ENCODE data around the gene IFFO2.

DNA sequence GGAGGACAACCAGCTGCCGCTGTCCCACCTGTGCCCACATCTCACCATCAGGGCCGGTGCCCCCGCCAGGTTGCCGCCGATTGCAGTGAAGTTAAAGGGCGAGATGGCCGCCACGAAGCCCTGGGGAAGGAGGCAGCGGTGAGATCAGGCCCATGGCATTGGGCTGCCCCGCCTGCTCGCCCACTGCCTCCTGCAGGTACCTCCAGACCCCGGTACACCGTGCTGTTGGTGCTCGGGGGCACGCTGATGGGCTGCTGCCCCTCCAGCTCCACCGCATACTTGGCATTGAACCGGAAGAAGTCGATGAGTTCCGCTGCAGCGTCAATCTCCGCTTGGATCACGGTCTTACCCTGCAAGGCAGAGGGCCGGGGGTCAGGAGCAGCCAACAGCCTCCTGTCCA is 73.4 kb downstream of the IFFO2 start:
- TF ChIP-seq, protein P1, sequence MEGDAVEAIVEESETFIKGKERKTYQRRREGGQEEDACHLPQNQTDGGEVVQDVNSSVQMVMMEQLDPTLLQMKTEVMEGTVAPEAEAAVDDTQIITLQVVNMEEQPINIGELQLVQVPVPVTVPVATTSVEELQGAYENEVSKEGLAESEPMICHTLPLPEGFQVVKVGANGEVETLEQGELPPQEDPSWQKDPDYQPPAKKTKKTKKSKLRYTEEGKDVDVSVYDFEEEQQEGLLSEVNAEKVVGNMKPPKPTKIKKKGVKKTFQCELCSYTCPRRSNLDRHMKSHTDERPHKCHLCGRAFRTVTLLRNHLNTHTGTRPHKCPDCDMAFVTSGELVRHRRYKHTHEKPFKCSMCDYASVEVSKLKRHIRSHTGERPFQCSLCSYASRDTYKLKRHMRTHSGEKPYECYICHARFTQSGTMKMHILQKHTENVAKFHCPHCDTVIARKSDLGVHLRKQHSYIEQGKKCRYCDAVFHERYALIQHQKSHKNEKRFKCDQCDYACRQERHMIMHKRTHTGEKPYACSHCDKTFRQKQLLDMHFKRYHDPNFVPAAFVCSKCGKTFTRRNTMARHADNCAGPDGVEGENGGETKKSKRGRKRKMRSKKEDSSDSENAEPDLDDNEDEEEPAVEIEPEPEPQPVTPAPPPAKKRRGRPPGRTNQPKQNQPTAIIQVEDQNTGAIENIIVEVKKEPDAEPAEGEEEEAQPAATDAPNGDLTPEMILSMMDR (IDR thresholded peaks at IDR 0.05) = no peak
- TF ChIP-seq POLR2A (IDR thresholded peaks at IDR 0.05) = no peak

Measured in esophagus squamous epithelium (tissue), 4 donors.